ENCODE data around the gene CRLF1.

DNA sequence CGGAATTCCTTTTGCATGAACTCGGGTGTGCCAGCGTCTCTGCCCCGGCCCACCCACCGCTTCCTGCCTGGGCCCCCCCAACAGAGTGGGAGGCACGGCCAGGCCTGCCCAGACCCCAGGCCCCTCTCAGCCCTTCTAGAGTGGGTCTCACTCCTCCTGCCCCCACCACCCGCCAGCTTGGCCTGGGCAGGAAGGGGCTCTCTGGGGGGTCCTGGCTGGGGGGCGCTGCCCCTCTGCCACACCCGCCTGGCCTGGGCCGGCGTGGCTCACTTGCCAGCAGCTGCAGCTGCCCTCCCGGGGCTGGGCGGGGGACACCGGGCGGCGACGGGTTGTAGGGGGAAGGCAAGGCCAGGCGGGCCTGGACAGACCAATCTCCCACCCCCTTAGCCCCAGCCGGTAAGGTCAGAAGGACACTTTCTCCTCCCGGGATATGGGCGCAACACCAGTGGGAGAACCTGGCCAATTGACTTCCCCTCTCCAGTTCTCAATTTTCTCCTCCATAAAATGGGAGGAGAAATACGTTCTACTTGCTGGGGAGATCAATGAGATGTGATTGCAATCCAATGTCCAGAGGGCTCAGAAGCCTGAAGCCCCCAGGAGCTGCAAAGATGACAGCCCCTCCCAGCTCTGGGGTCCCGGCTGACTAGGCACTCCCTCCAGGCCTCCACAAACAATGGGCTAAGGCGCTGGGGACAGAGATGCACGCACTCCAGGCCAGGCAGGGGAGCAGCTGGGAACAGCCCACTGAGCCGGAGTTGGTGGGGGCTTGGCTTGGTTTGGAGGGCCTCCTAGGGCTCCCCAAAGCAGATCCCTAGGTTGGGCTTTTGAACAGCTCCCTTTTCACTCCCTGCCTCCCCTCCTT is 2.4 kb downstream of the CRLF1 start:
- TF ChIP-seq, protein P1, sequence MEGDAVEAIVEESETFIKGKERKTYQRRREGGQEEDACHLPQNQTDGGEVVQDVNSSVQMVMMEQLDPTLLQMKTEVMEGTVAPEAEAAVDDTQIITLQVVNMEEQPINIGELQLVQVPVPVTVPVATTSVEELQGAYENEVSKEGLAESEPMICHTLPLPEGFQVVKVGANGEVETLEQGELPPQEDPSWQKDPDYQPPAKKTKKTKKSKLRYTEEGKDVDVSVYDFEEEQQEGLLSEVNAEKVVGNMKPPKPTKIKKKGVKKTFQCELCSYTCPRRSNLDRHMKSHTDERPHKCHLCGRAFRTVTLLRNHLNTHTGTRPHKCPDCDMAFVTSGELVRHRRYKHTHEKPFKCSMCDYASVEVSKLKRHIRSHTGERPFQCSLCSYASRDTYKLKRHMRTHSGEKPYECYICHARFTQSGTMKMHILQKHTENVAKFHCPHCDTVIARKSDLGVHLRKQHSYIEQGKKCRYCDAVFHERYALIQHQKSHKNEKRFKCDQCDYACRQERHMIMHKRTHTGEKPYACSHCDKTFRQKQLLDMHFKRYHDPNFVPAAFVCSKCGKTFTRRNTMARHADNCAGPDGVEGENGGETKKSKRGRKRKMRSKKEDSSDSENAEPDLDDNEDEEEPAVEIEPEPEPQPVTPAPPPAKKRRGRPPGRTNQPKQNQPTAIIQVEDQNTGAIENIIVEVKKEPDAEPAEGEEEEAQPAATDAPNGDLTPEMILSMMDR (IDR thresholded peaks at IDR 0.05; ENCODE audit: low read length), result no peak
- no peak for TF ChIP-seq EZH2phosphoT487 (IDR thresholded peaks at IDR 0.05; ENCODE audit: low read length)
